Naive thymus-derived CD4-positive, alpha-beta T cell (primary cell): Measurements from ENCODE around the gene AGFG1. TPM values are rescaled to one million over a fixed set of nuclear protein-coding genes. Genes with fewer than 3 reads are reported as not detected.

Source experiments
- ATAC-seq: fragments of 150-1000 bp; cut with Tn5 transposase; 2 replicates; pipeline ENCODE4 v1.10.0; 2021; ENCODE audit warnings: mild to moderate bottlenecking, moderate library complexity
- CTCF ChIA-PET: fragments of 350-600 bp; sonication (Branson Sonifier 250); formaldehyde crosslinking; loops from one replicate; lab custom pipeline; 2021; ENCODE audit warnings: antibody characterized with exemption; lab: Charles Lee
- POLR2A ChIA-PET: fragments of 350-600 bp; sonication (Branson Sonifier 250); formaldehyde crosslinking; loops from one replicate; lab custom pipeline; 2021; ENCODE audit warnings: antibody characterized with exemption, inconsistent platforms; lab: Charles Lee
- DNase-seq, 9 donors: peaks; one replicate each; pipeline versions ENCODE4 v3.0.0 to v3.0.0-alpha.2; 2020 to 2022; ENCODE audit warnings: mixed read lengths in 1 of 9
- H3K27ac ChIP-seq: one replicate; pipeline ENCODE4 v1.7.0; 2013; ENCODE audit warnings: mild to moderate bottlenecking, low read depth, low read length, moderate library complexity
- H3K27me3 ChIP-seq, 2 donors: one replicate each; pipeline ENCODE4 v1.7.0; 2013; ENCODE audit warnings: low read length in 2 of 2, mild to moderate bottlenecking in 2 of 2, moderate library complexity in 2 of 2; ENCODE audit not compliant: control insufficient read depth in 2 of 2, insufficient read depth in 2 of 2
- H3K36me3 ChIP-seq, 3 experiments: 1 replicate in 2 of 3; 2 replicates in 1 of 3; pipeline ENCODE4 v1.7.0; 2013; ENCODE audit warnings: low read length in 3 of 3, mild to moderate bottlenecking in 3 of 3, moderate library complexity in 1 of 3; ENCODE audit not compliant: insufficient read depth in 3 of 3, control insufficient read depth in 2 of 3
- H3K4me1 ChIP-seq, 2 donors: one replicate each; pipeline ENCODE4 v1.7.0; 2013; ENCODE audit warnings: low read length in 2 of 2, mild to moderate bottlenecking in 2 of 2, moderate library complexity in 1 of 2; ENCODE audit not compliant: control insufficient read depth in 2 of 2, insufficient read depth in 2 of 2
- H3K4me3 ChIP-seq: 2 replicates; pipeline ENCODE4 v1.7.0; 2013; ENCODE audit warnings: mild to moderate bottlenecking, low read length
- H3K9me3 ChIP-seq, 3 experiments: 1 replicate in 2 of 3; 2 replicates in 1 of 3; pipeline ENCODE4 v1.7.0; 2013; ENCODE audit warnings: low read length in 3 of 3; ENCODE audit not compliant: control insufficient read depth in 2 of 3
- H3K27ac Mint-ChIP-seq, 9 donors: one replicate each; pipeline ENCODE4 v1.8.0; 2020 to 2022; ENCODE audit warnings: mixed read lengths in 9 of 9, mild to moderate bottlenecking in 8 of 9, moderate library complexity in 5 of 9, inconsistent platforms in 2 of 9
- H3K27me3 Mint-ChIP-seq, 5 donors: one replicate each; pipeline ENCODE4 v1.8.0; 2021 to 2022; ENCODE audit warnings: mixed read lengths in 5 of 5, mild to moderate bottlenecking in 1 of 5
- H3K36me3 Mint-ChIP-seq, 5 donors: one replicate each; pipeline ENCODE4 v1.8.0; 2020 to 2022; ENCODE audit warnings: mixed read lengths in 5 of 5, mild to moderate bottlenecking in 3 of 5, inconsistent platforms in 1 of 5
- H3K4me1 Mint-ChIP-seq, 7 donors: one replicate each; pipeline ENCODE4 v1.8.0; 2020 to 2022; ENCODE audit warnings: mixed read lengths in 7 of 7, mild to moderate bottlenecking in 3 of 7, inconsistent platforms in 1 of 7
- H3K4me3 Mint-ChIP-seq, 10 donors: one replicate each; pipeline ENCODE4 v1.8.0; 2020 to 2022; ENCODE audit warnings: mild to moderate bottlenecking in 10 of 10, mixed read lengths in 10 of 10, moderate library complexity in 6 of 10, inconsistent platforms in 2 of 10
- H3K9me3 Mint-ChIP-seq, 11 donors: one replicate each; pipeline ENCODE4 v1.8.0; 2020 to 2022; ENCODE audit warnings: mixed read lengths in 11 of 11, mild to moderate bottlenecking in 4 of 11, inconsistent platforms in 1 of 11, moderate library complexity in 1 of 11
- intact Hi-C, 2 donors: fragments of 100-400 bp; cut with micrococcal nuclease; formaldehyde crosslinking; loops; one replicate each; pipeline ENCODE4 v1.15.1; 2023
- polyA plus RNA-seq, 2 donors: library from polyadenylated mRNA; unstranded; fragments of 300-500 nt; fragmentation: Illumina TruSeq; gene quantifications; one replicate each; pipeline ENCODE4 v1.2.3, GENCODE V29; 2021
- total RNA-seq, 6 experiments: library from RNA in 5 of 6; stranded (reverse) in 5 of 6; gene quantifications; 1 replicate in 5 of 6; 2 replicates in 1 of 6; pipeline ENCODE4 v1.2.3 and lab custom pipeline; 2021 to 2026

AGFG1 gene
- total and polyA plus RNA-seq, 7 experiments from 2014 or later = 10.6 to 84.5 (median 55.4) TPM

DNA sequence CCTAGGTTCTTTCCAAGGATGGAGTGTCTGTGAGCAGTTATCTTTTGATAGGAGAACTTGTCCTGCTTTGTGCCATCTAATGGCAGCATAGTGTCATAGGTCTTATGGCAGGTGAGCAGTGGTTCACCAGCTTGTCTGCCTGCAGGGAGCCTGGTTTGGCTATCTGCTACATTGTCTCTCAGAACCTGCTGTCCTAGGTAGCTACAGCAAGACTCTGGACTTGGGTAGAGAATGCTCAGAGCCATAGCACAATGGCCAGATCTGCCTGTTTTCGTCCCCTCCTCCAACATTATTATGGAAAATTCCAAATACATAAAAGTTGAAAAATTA, 28.3 kb downstream of the AGFG1 start:
- H3K4me1 Mint-ChIP-seq = peaks cover 14 to 88% (median 73%) of the 10 kb centered on the region in 7 donors
- Histone ChIP-seq H3K4me1 (peaks cover under 1 to 10% of the 10 kb centered on the region in 2 donors), H3K27me3 (no peaks in the 10 kb centered on the region), H3K9me3 (no peaks in the 10 kb centered on the region), H3K4me3 (no peak overlapping the region), H3K36me3 (no peaks in the 10 kb centered on the region), H3K27ac (no peak overlapping the region)
- ChIA-PET CTCF (interaction anchor here (0.6 kb wide), 1 partner anchor 26 kb away, joined by 3 read pairs; no protein-coding TSS in a partner anchor), POLR2A (no interaction called here)
- H3K27me3 Mint-ChIP-seq = no peaks in the 10 kb centered on the region
- DNase-seq (no peak), ATAC-seq (no peak)
- no peak overlapping the region for H3K27ac Mint-ChIP-seq
- intact Hi-C loops = no loop called here
- H3K36me3 Mint-ChIP-seq = peaks cover 0 to 30% (median 19%) of the 10 kb centered on the region in 5 donors
- H3K9me3 Mint-ChIP-seq = peaks cover 0 to 2% (median 0%) of the 10 kb centered on the region in 11 donors
- H3K4me3 Mint-ChIP-seq = peak overlapping the region in 1 of 10 donors; percentile 5

DNA sequence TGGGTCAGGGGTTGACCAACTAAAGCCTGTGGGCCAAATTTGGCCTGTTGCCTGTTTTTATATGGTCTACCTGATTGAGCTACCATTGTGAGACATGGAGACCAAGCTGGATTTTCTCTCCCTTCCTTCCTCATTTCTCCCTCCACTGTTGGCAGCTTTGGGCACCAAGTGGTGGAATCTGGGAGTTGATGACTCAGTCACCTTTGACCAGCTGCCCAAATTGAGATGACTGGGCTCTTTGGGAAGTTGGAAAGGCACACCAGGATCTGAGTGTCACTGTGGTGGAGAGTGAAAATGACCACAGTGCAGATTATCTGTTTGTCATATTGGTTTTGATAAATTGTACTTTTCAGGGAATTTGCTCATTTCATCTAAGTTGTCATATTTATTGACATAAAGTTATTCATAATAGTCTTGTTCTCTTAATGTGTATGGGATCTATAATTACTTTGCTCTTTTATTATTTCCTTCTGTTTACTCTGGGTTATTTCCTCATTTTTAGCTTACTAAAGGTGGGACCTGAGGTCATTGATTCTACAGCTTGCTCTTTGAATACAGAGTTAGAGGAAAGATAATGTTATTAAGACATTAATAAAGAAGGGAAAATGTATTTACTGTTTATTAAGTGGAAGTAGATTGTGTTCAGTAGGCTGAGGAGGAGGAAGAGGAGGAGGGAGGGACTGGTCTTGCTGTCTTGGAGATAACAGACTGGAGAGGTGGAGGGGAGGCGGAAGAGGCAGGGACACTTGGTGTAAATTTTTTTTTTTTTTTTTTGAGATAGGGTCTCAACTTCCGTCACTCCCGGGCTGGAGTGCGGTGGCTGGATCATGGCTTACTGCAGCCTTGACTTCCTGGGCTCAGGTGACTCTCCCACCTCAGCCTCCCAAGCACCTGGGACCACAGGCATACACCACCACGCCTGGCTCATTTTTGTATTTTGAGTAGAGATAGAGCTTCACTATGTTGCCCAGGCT, 31.8 kb downstream of the AGFG1 start:
- ATAC-seq (no peak), DNase-seq (no peak)
- peaks cover 0 to 2% (median 0%) of the 10 kb centered on the region in 11 donors for H3K9me3 Mint-ChIP-seq
- no peak overlapping the region for H3K4me3 ChIP-seq
- H3K27me3 ChIP-seq = no peaks in the 10 kb centered on the region
- H3K36me3 Mint-ChIP-seq = peaks cover 0 to 29% (median 18%) of the 10 kb centered on the region in 5 donors
- H3K4me1 Mint-ChIP-seq = peaks cover 27 to 92% (median 73%) of the 10 kb centered on the region in 7 donors
- no peak overlapping the region for H3K27ac ChIP-seq
- H3K4me1 ChIP-seq = peaks cover 8 to 26% of the 10 kb centered on the region in 2 donors
- H3K27me3 Mint-ChIP-seq = no peaks in the 10 kb centered on the region
- peak overlapping the region in 9 of 10 donors; percentile 1 to 78 (median 48) for H3K4me3 Mint-ChIP-seq
- intact Hi-C loops = no loop called here
- H3K36me3 ChIP-seq = no peaks in the 10 kb centered on the region
- ChIA-PET CTCF (no interaction called here), POLR2A (no interaction called here)
- no peaks in the 10 kb centered on the region for H3K9me3 ChIP-seq
- peak overlapping the region in 6 of 9 donors; percentile 0 to 62 (median 42) for H3K27ac Mint-ChIP-seq

DNA sequence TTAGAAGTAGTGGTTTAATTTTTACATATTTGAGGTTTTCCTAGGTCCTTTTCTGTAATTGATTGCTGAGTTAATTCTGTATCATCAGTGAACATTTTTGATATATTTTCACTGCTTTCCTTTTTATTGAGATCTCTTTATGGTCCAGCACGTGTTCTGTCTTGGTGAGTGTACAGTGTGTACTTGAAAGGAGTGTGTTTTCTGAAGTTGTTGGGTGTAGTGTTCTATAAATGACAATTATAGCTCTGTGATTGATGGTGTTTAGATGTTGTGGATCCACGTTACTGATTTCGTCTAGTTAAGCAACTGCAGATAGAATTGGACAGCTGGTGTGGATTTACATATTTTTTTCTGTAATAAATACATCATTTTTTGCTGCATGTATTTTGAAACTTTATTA, 32.7 kb downstream of the AGFG1 start:
- intact Hi-C loops = no loop called here
- peaks cover 31 to 95% (median 77%) of the 10 kb centered on the region in 7 donors for H3K4me1 Mint-ChIP-seq
- Histone ChIP-seq H3K36me3 (no peaks in the 10 kb centered on the region), H3K9me3 (no peaks in the 10 kb centered on the region), H3K4me3 (no peak overlapping the region), H3K4me1 (peaks cover 8 to 26% of the 10 kb centered on the region in 2 donors), H3K27me3 (no peaks in the 10 kb centered on the region), H3K27ac (no peak overlapping the region)
- peak overlapping the region in 5 of 9 donors; percentile 5 to 48 (median 20) for H3K27ac Mint-ChIP-seq
- ATAC-seq (no peak), DNase-seq (no peak)
- CTCF ChIA-PET = no interaction called here
- no peaks in the 10 kb centered on the region for H3K27me3 Mint-ChIP-seq
- peaks cover 0 to 29% (median 15%) of the 10 kb centered on the region in 5 donors for H3K36me3 Mint-ChIP-seq
- POLR2A ChIA-PET = no interaction called here
- peaks cover 0 to 2% (median 0%) of the 10 kb centered on the region in 11 donors for H3K9me3 Mint-ChIP-seq
- peak overlapping the region in 8 of 10 donors; percentile 1 to 78 (median 48) for H3K4me3 Mint-ChIP-seq

DNA sequence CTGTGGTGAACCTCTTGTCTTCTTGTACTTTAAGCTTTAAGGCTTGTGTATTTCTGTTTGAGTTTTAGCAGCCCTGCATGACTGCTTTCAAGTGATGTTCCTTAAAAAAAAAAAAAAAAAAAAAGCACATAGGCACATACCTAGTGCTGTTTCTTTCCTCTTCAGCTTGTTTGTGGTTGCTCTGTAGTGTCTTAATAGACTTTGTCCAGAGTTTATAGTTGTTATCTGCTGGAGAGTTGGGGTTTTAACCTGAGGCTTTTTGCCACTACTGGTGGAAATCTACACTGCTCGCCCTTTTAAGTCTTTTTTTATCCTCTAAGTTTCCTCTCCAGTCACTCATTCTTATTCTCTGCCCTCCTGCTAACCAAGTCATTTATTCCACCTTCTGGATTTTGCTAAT, 34.5 kb downstream of the AGFG1 start:
- ATAC-seq (no peak), DNase-seq (no peak)
- Mint-ChIP-seq H3K4me3 (peak overlapping the region in 8 of 10 donors; percentile 2 to 80 (median 56)), H3K27me3 (no peaks in the 10 kb centered on the region), H3K4me1 (peaks cover 48 to 97% (median 85%) of the 10 kb centered on the region in 7 donors), H3K9me3 (peaks cover 0 to 2% (median 0%) of the 10 kb centered on the region in 11 donors), H3K36me3 (peaks cover 0 to 24% (median 15%) of the 10 kb centered on the region in 5 donors), H3K27ac (peak overlapping the region in 5 of 9 donors; percentile 9 to 65 (median 43))
- H3K27me3 ChIP-seq = no peaks in the 10 kb centered on the region
- ChIA-PET CTCF (no interaction called here), POLR2A (interaction anchor here (0.6 to 0.7 kb wide), 2 partner anchors 47 to 101 kb away, joined by 3 to 6 read pairs; no protein-coding TSS in a partner anchor)
- H3K4me1 ChIP-seq = peaks cover 8 to 24% of the 10 kb centered on the region in 2 donors
- no peak overlapping the region for H3K27ac ChIP-seq
- no peaks in the 10 kb centered on the region for H3K9me3 ChIP-seq
- intact Hi-C loops = no loop called here
- no peaks in the 10 kb centered on the region for H3K36me3 ChIP-seq
- no peak overlapping the region for H3K4me3 ChIP-seq

DNA sequence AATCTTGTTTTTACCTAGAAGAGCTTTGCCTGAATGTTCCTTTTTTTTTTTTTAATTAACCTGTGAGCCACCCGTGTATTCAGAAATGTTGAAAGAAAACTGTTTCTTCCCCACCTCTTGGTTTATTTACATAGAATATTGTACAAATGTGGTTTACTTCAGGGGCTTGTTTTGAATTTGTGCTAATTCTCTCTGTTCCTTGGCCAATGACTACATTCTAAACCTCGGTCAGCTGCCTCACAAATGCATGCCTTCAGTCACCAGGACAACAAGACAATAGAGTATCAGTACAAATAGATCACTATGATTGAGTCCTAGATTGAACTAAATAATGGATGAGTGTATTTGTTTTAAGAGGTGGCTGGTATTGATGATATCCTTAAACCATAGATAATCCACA, 36.0 kb downstream of the AGFG1 start:
- Mint-ChIP-seq H3K27me3 (no peaks in the 10 kb centered on the region), H3K4me3 (peak overlapping the region in 4 of 10 donors; percentile 13 to 54 (median 42)), H3K27ac (peak overlapping the region in 3 of 9 donors; percentile 3 to 5 (median 4)), H3K9me3 (peaks cover 0 to 1% (median 0%) of the 10 kb centered on the region in 11 donors), H3K36me3 (peaks cover 0 to 12% (median 9%) of the 10 kb centered on the region in 5 donors), H3K4me1 (peaks cover 60 to 97% (median 91%) of the 10 kb centered on the region in 7 donors)
- Histone ChIP-seq H3K4me1 (peaks cover 8 to 24% of the 10 kb centered on the region in 2 donors), H3K4me3 (no peak overlapping the region), H3K27ac (no peak overlapping the region), H3K27me3 (no peaks in the 10 kb centered on the region), H3K36me3 (no peaks in the 10 kb centered on the region), H3K9me3 (no peaks in the 10 kb centered on the region)
- ATAC-seq (no peak), DNase-seq (no peak)
- ChIA-PET POLR2A (no interaction called here), CTCF (no interaction called here)
- intact Hi-C loops = loop anchor here in 1 of 2 donors (2.0 kb wide), 1 partner anchor 13 kb away; no protein-coding TSS in a partner anchor

DNA sequence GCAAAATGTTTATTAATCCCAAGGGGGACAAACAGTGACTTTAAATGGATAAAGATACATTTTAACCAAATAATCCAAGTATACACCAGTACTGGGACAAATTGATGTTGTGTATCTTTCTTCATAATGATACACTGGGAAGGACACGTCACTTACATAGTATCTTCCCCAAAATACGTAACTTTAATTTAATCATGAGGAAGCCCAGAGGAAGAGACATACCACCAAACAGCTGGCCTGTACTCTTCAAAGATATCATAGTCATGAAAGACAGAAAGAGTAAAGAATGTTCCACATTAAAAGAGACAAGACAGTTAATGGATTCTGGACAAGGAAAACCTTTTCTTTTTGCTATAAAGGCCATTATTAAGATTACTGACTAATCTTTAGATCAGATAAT, 37.1 kb downstream of the AGFG1 start:
- Mint-ChIP-seq H3K36me3 (peaks cover 0 to 12% (median 3%) of the 10 kb centered on the region in 5 donors), H3K4me3 (peak overlapping the region in 2 of 10 donors; percentile 23 to 52), H3K4me1 (peaks cover 57 to 97% (median 91%) of the 10 kb centered on the region in 7 donors), H3K27ac (peak overlapping the region in 1 of 9 donors; percentile 46), H3K27me3 (no peaks in the 10 kb centered on the region), H3K9me3 (peaks cover 0 to 1% (median 0%) of the 10 kb centered on the region in 11 donors)
- no peak for ATAC-seq
- DNase-seq = no peak
- H3K4me3 ChIP-seq = no peak overlapping the region
- POLR2A ChIA-PET = no interaction called here
- intact Hi-C loops = loop anchor here in 1 of 2 donors (2.0 kb wide), 1 partner anchor 14 kb away; no protein-coding TSS in a partner anchor
- H3K4me1 ChIP-seq = peaks cover 8 to 28% of the 10 kb centered on the region in 2 donors
- no peaks in the 10 kb centered on the region for H3K27me3 ChIP-seq
- no peaks in the 10 kb centered on the region for H3K9me3 ChIP-seq
- no peaks in the 10 kb centered on the region for H3K36me3 ChIP-seq
- H3K27ac ChIP-seq = no peak overlapping the region
- CTCF ChIA-PET = no interaction called here
